GM03348 (cell line): ENCODE measurements around the gene IGFN1.
A peak's percentile ranks its signal among the peaks of the same experiment; 100 is the strongest.

ENCODE experiments used
- DNase-seq: peaks from one replicate; pipeline ENCODE4 v3.0.0; 2012; ENCODE audit warnings: low spot score

IGFN1 gene

DNA sequence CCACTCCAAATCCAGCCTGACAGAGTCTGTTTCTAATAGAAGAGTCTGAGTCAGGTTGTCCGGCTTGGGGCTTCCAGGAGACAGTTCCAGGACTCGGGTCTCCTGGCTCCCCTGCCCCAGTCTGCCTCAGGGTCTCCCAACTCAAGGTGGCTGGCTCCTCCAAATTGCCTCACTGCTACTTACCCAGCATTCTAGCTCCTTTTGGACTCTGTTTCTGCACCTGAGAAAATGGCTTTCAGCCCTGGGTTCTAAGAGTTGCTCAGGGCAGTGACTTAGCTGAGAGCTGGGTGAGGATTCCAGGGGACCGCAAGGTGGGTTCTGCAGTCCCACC lies 5.5 kb upstream of the IGFN1 start:
- no peak for DNase-seq

DNA sequence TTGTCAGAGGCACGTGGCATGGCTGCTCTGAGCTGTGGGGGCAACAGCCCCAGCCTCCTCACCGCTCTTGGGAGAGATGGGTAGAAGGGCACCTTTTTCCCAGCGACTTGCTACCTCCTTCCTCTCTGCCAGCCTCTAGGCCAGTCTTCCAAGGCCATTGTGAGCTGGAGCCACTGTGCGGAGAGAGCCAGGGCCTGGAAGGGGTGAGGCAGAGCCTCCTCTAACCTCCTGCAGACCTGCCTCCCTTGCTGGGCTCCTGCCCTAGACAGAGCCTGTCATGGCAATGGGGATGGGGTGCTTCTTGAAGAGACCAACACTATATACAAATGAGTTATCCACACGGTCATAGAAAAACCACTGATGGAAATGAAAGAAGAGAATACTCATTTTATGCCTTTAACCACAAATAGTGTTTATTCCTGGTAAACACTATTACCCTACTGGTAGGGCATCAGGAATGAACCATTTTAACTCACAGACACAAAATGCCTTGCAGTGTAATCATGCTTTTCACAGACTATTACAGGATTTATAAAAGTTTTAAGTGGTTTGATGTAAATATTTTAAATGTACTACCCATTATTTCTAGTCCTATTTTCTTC lies 5.0 kb upstream of the IGFN1 start:
- DNase-seq = no peak

DNA sequence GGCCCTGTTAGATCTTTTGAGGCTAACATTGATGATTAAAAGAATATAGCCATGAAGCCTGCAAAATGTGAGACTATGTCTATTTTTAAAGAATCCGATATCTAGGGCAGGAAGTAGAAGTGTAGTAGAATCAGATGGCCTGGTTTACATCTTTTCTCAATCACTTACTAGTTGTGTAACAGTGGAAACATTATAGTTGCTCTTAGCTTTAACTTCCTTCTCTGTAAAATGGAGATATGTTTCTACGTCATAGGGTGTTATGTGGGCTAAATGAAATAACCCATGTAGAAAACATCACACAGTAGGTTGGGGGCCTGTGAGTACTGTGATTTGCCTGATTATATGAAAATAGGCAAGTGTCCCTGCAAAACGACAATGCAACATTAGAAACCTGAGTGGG lies 4.4 kb upstream of the IGFN1 start:
- DNase-seq = no peak

DNA sequence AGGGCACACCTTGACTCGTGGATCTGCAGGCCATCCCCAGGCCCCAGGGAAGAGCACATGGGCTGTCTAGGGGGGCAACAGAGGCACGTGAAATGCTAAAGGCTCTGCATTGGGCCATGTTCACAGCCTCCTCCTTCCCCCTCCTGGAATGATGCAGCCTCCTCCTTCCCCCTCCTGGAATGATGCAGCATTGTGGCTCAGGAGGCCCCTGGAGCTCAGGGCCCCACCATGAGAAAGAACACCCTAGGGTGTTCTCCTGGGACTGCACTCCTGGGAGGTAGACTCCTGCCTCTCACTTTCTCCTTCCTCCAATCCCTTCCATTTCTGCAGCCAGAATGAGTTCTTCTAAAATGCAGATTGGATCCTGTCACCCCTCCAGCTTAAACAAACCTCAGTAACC lies 1.5 kb upstream of the IGFN1 start:
- DNase-seq = no peak

DNA sequence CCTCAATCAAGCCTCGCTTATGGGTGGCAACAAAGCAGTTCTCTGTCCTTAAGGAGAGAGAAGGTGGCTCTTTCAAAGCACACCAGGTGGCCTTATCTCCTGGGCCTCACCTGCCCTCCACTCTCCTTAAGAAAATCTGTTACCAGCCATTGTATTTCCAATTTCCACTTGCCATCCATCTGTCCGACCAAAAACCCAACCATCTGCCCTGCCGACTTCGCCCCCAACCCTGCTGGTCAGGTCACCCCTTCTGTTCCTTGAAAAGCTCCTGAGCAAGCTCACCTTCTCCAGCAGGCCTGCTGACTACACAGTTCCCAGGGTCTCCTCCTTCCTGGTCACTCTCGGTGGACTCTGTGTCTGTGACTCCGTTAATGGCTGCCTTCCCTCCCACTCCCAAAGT lies 619 bp upstream of the IGFN1 start:
- no peak for DNase-seq

DNA sequence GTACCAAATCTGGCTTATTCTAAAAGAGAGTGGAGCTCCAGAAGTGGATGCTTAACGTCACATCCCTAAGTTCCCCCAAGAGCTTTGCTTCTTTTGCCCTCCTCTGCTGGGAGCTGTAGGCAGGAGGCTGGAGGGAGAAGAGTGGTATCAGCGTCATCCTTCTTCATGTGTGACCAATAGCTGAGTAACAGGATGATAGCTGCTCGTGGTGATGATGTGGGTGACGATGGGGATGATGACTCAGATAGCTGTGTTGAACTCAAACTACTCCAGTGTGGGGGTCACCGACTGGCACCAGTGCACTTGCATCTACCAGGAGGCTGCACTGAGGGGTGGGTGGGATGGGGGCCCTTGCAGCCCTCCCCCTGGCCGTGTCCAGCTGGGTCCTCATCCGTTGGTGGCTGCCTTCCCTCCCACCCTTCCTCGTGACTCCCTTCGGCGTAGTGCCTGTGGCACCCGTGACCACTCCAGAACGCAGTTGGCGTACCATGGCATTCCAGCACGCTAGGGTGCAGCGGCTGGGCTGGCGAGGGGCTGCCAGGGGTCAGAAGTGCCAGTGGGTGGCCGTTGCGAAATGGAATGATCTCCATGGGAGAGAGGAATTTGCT lies 1.1 kb downstream of the IGFN1 start:
- DNase-seq = peak; percentile 79

DNA sequence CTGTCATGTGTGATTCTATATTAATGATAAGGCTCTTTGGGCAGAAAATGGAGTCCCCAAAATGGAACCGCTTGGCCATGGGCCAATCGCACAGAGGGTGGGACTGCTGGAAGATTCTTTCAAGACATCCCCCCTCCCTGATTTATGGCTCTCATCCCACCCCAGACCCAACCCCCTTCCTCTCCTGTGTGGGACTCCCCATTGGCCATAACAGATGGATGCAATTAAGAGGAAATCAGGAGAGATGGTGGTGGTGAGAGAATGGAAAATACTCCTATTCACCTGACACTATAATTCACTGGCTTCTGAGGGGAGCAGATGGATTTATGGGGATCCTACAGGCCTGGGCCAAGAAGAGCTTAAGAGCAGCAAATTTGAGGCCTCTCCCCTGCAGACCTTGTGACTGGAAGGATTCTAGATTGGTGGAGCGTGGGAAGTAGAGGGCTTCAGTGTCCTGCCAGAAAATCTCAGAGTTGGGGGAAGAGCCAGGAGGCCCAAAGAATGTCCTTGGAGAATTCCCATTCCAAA lies 1.7 kb downstream of the IGFN1 start:
- DNase-seq = peak; percentile 39

DNA sequence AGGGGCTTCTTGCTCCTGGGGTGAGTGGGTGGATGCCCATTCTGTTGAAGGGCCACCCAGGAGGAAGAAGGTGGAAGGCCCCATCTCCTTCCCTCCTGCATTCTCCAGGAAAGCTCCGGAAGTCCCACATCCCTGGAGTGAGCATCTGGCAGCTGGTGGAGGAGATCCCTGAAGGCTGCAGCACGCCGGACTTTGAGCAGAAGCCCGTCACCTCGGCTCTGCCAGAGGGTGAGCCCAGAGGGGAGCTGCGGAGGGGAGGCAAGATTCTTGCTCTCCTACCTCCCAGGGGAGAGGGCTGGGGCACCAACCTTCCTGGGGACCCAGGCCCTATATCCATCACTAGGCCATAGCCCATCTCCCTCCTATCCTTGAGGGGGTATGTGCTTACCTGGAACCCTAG lies 3.4 kb downstream of the IGFN1 start:
- no peak for DNase-seq

DNA sequence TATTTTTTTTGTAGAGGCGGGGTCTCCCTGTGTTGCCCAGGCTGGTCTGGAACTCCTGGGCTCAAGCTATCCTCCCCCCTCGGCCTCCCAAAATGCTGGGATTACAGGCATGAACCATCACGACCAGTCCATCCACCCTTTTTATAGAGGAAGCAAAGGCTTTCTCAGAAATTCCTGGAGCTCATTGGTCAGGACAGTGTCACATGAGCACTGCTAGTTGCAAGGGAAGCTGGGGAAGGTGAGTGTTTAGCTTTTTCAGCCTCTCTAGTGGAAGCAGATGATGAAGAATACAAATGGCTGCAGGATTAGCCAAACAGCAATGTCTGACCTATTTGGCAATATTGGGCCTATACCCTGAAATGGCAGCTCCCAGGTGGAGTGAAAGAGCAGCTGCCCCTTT lies 8.0 kb downstream of the IGFN1 start:
- no peak for DNase-seq

DNA sequence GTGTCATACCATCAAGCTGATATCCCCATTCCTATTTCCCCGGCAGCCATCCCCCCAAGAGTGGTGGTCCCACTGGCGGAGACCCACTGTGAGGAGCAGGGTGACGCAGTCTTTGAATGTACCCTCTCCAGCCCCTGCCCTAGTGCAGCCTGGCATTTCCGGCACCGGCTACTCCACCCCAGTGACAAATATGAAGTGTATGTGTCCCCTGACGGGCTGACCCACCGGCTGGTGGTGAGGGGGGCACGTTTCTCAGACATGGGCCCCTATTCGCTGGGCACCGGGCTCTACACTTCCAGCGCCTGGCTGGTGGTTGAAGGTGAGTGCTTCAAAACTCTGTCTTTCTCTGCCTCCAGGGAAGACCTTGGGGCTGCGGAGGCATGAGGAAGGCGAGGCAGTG lies 14.4 kb downstream of the IGFN1 start:
- no peak for DNase-seq

DNA sequence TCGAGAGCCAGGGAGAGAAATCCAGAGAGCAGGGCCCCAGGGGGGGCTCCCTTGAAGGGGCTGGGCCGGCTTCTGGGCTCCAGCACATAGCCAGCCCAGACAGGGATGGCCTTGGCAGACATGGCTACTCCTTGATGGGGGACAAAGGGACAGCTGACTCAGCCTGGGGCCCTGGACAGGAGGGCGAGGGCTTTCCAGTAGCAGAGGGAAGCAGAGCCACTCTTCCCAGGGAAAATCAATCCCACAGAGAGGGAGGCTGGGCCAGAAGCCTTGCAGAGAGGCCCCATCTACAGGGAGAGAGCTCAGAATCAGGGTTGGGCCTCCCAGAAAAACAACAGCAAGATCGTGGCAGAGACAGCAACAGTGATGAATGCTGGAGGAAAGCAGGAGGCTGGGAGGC lies 15.6 kb downstream of the IGFN1 start:
- no peak for DNase-seq

DNA sequence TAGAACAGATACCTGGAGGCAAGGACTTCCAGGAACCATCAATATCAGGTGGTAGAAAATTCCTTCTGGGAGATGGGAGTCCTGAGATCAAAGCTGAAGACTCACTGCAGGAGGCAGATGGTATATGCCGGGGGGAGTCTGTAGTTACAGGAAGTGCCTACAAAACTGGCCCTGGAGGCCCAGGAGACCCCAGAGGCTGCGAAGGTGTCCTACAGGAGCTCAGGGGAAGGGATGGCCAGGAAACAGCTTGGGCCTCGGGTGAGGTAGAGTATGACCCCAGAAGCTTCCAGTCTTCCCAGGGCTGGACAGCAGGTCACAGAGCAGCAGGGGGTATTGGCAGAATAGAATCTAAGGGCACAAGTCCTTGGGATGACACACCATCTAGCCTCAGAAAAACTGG lies 16.4 kb downstream of the IGFN1 start:
- no peak for DNase-seq

DNA sequence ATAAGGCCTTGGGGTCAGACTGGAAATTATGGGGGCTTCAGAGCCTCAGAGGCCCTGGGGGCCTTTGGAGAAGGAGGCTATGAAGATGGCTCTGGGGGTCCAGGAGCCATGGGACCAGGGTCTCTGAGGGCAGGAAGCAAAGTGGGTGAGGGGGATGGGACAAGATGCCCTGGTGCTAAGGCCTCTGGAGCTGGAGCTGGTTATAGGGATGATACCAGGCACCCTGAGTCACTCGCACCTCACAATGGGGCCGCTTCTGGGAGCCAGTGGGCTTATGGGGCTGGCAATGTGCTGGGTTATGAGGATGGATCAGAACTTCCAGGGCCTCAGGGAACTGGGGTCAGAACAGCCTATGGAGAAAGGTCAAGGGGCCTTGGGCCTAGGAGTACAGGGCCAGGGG lies 17.6 kb downstream of the IGFN1 start:
- DNase-seq = no peak

DNA sequence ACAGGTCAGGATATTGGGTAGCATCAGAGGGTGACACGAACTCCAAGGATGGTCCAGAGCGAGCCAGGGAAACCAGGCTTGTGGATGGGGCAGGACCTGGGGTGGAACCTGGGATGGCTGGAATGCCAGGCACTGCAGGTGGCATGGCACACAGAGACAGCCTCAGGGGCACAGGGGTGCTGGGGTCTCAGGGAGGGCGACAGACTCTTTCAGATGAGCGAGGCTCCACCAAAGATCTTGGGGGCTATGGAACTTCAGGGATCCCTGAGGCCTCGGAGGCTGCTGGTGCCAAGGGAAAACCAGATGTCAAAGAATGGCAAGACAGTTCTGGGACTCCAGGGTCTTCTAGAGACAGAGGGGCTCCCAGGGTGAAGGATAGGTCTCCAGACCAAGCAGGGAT lies 21.4 kb downstream of the IGFN1 start:
- no peak for DNase-seq

DNA sequence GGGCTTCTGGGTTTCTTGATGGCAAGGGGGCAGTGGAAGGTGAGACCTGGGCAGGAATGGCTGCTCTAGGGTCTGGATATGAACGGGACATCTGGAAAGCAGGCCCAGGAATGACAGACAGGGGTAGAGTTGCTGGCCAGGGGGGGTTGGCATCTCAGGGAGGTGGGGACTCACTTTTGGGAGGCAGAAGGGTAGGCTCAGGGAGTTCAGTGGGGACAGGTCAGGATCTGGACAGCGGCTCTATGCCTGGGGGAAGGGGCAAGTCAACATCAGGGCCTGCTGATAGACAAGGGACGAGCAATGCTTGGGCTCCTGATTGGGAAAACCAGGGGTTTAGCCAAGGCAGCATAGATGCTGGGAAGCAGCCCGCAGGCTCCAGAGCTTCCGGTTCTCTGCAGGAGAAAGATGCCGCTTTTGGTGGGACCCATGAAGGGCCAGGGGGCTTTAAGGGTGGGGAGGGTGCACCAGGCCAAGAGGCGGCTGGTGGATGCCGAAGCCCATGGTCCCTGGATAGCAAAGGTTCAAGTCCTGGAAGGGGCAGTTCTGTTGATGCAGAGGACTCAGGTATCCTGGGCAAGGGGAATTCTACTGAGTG lies 21.9 kb downstream of the IGFN1 start:
- DNase-seq = no peak

DNA sequence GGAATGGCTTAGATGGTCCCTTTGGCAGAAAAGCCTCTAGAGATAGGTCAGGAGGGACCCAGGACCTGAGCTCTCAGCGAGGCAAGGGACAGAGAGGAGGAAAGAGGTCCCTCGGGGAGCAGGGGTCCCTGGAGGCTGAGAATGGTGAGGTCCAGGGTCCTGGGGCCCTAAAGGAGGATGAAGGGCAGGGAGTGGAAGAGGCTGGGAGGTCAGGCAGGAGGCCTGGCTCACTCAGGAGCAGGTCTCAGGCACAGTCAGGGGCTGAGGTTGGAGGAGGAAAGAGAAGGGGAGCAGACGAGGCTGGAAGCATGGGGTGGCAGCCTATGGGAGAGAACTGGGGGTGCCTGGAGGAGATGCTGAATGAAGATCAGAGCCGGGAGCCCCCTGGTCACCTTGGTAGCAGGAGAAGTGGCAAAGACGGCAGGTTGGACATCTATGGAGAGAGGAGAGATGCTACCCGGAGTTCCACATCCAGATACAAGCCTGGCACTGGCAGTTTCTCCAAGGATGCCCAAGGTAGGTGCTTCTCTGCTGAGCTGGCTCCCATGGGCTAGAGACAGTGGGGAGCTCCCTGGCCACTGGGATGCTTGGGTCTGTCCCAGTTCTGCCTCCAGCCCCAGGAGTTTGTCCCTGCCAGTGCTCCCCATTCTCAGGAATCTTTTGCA lies 22.6 kb downstream of the IGFN1 start:
- no peak for DNase-seq

DNA sequence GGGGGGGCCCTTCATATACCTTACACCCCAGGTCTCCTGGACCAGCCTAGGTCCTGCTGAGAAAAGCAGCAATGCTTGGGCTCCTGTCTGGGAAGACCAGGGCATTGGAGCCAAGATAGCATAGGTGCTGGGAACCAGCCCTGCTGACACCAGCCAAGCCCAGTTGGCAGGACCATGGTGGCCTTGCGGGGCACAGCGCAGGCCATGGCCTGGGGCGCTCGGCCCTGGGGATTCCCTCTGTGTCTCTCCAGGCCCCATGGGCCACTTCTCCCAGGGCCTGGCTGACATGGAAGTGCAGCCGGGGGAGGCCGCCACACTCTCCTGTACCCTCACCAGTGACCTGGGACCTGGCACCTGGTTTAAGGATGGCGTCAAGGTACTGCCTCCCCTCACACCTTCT lies 23.3 kb downstream of the IGFN1 start:
- DNase-seq = no peak

DNA sequence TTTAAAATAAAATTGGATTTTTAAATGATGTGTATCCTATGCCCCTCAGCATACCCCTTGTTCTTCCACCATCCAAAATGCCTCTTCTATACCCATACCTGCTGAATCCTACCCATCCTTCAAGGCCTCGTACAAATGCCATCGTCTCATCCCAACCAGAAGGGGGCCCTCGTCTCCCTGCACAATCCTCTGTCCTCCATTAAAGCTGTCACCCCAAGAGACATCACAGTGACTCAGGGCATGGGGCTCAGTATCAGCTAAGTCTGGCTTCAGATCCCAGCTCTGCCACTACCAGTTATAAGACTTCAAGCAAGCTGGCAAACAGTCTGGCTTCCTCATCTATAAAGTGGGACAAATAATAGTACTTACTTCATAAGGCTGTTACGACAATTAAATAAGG lies 23.8 kb downstream of the IGFN1 start:
- DNase-seq = no peak

DNA sequence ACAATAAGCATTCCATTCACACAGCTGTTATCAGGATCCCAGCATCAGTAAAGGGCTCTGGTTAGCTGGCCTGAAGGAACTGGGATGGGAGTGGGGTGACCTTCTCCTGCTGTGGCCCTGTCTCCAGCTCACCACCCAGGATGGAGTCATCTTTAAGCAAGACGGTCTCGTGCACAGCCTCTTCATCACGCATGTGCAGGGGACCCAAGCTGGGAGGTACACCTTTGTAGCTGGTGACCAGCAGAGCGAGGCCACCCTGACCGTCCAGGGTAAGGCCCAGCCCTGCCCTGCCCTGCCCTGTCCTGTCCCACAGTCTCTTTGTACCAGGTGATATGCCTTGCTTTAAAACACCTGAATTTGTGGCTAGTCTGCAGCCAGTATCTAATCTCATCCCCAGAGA lies 24.3 kb downstream of the IGFN1 start:
- DNase-seq = no peak

DNA sequence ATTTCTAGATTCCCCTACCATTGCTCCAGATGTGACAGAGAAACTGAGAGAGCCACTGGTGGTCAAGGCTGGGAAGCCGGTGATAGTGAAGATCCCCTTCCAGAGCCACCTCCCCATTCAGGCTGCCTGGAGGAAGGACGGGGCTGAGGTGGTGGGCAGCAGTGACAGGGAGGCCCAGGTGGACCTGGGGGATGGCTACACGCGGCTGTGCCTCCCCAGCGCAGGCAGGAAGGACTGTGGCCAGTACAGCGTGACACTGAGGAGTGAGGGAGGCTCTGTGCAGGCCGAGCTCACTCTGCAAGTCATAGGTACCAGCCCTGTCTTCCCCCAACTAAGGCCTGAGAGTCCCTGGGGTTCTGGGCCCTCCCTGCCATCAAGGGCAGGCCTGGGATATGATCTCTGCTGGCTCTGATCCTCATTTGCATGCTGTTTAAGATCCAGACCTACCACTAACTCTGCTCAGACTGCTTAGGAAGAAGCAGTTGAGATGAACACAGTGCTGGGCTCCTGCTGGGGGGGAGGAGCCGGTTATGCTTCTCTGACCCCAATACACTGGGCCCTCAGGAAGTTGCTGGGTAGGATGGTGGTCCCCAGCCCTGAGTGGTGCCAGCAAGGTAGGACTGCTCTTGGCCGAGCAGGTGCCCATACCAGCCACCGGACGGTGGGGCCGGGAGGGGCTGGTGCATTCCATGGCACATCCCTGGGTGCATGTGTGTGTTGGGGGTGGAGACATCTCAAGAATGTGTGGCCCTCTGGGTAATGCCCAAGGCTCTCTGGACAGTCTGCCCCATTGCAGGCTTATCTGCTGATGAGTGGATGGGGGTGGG lies 25.1 kb downstream of the IGFN1 start:
- DNase-seq = no peak

DNA sequence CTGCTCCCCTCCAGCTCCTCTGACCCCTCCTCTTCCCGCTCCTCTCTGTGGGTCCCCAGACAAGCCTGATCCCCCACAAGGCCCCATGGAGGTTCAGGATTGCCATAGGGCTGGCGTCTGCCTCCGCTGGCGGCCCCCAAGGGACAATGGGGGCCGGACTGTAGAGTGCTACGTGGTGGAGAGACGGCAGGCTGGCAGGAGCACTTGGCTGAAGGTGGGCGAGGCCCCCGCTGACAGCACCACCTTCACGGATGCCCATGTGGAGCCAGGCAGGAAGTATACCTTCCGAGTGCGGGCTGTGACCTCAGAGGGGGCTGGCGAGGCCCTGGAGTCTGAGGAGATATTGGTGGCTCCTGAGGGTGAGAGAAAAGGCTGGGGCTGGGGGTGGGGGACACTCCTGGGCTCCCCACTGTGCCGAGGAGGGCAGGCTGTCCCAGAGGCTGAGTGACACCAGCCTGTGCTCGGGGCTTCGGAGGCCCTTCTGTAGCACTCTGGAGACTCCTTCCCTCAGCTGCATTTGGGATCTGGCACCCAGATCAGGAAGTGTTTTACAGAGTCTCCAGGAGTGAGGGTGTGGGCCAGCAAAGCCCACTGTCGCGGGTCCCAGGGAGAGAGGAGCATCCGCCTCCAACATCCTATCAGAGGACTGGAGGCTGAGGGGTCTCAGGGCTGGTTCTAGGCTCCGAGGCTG lies 25.9 kb downstream of the IGFN1 start:
- no peak for DNase-seq

DNA sequence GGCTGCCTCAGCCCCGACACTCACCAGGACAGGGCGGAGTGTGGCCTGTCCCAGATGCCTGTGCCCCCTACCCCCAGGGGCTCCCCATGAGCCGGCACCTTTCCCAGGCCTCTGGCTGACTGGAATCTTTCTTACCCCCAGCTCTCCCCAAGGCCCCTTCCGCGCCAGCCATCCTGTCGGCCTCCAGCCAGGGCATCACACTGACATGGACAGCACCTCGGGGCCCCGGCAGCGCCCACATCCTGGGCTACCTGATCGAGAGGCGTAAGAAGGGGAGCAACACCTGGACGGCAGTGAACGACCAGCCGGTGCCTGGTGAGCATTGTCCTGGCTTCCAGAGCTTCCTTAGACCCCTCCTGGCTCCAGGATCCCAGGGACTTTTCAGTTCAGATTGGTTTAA lies 26.5 kb downstream of the IGFN1 start:
- no peak for DNase-seq
